Non-pigmented ciliary epithelial cell (primary cell): ENCODE data around the gene RAB28.

Experiments used
- DNase-seq: peaks from one replicate; pipeline ENCODE4 v3.0.0-alpha.2; 2010; ENCODE audit warnings: low read depth

Gene RAB28

DNA sequence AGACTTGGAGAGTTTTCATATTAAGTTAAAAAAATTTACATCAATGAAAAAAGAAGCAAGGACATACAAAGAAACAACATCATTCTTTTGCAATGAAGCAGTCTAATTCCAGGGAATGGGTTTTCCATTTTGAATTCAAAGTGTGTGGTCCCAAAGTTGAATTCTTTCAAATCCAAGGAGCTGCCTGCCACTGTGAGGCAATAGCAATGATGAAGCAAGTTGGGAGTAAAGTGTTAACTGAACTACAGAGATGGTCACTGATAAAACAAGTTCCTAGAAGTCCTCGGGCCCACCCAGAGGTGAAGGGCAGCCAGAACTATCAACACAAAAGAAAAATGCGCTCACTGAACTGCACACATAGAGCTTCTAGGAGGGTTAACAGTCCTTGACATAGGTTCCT, 115.9 kb downstream of the RAB28 start:
- DNase-seq = no peak

- DNase-seq = no peak
Measured at GRCh38 chr4:13367691-13368090, 116.4 kb downstream of the RAB28 start.

GRCh38 chr4:13367244-13367643, 116.9 kb downstream of the RAB28 start:
- no peak for DNase-seq

DNA sequence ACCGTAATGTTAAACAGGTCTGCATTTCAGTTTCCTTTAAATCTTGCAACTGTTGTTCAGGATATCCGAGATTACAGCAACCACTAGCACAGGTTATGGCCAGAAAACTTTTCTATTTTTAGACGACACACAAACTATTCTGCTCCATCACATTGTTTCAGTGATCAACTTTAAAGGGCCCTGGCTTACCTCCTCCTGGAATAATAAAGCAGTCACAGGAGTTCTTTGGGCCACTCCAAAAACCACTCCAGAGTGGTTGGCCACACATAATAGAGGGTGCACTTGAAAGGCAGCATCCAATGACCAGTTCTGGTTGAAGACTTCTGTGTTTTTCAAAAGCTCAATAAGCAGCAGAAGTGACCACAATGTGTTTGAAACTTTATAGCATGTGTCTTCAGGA, 118.9 kb downstream of the RAB28 start:
- no peak for DNase-seq

GRCh38 chr4:13364653-13365052, 119.5 kb downstream of the RAB28 start:
- no peak for DNase-seq

- DNase-seq = no peak
Measured at GRCh38 chr4:13364172-13364571, 120.0 kb downstream of the RAB28 start.

- no peak for DNase-seq
Measured at GRCh38 chr4:13359809-13360208, 124.3 kb downstream of the RAB28 start.

DNA sequence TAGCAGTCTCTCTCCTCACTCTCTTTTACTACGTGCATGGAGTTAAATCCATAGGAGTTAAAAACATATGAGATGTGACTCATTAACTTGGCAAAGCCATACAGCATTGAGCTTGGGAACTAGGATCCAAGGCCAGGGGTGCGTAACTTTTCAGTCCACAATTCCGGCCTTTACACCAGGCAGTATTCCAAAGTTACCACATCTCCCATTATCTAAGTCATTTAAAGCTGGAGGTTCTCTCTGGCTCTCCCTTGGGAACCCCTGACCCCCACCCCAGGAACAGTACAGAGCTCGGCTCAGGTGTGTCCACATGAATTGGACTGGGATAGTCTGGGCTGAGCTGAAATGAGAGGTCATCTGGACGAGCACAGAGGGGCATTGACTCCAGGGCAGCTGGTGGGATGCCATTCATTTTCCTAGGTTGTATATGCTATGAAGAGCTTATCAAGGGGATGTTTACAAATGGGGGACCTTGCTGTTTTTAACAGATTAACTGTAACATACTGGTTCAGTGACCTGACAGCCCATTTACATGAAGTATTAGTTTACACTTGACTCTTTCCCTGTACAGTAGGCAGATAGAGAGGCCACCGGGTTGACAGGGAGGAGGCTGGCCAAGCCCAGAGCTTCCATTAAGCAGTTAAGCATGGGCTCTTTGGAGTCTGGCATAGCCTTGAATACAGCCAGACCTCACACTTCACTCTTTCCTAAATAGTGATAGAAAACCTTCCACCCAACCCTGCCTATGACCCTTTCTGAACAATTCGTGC, 128.8 kb downstream of the RAB28 start:
- DNase-seq = no peak

DNA sequence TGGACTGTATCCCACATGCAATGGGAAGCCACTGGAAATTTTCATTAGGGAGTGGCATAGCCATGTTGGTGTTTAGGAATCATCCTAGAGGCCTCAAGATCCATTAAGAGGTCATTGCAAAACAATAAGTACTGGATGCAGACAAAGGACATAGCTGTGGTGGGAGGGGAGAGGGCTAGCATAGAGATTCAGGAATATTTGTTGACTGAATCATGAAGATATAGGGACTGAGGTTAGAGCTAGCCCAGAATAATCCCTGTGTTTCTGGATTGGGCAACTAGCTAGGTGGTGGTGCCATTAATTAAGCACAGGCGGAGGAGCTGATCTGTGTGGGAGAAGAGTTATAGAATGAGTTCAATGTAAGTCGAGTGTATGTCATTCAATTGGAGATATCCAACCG, 135.0 kb downstream of the RAB28 start:
- no peak for DNase-seq

DNA sequence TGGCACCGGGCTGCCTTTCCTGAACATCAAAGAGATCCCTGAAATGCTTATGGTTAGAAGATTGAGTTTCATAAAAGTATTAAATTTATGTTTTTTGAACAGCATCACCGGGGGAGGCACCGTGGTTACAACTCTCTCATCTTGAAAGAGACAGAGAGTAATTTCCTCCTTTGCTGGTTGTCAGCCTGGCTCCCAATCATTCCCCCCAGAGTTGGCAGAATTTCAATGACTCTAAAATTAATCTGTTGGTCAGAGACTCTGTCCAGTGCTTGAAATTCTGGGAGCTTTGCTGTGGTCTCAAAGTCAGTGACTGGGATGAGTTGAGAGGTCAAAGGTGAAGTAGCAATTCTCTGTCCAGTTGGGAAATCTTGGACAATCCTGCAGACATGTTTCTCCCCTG, 135.9 kb downstream of the RAB28 start:
- DNase-seq = no peak

- no peak for DNase-seq
Measured at GRCh38 chr4:13347517-13348125, 136.5 kb downstream of the RAB28 start.

DNA sequence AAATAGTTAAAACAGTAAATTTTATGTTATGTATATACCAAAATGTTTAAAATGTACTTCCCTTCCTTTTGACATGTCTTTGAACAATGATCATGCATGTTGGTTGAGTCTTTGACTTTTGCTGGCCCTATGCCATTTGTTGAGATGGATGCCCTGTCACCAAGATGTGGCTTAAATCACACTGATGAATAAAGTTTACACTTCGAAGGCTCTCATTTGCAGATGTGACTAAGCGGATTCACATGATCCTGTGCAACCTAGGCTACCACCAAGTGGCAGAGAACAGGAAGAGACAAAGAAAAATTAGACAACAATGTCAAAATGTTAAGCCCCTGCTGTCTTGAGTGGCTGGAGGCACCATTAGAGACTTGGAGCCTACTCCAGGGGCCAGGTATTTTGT, 139.9 kb downstream of the RAB28 start:
- DNase-seq = no peak

DNA sequence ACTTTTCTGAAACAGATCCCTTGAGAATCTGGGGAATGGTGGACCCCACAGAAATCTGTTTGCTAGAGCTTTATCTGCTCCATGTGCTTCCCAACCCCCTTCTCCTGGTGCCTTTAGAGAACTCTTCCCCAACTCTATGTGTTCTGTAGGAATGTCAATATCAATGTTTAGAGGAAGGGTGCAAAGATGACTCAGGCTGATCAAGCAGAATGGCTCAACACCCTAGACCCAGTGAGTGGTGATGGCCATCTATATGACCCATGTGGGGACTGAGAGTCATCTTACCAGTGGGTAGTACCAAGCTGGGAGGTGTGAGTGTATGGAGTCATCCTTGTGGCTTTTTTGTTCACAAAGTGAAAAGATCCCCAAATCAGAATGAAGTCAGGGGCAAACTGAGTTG, 143.5 kb downstream of the RAB28 start:
- DNase-seq = no peak

DNA sequence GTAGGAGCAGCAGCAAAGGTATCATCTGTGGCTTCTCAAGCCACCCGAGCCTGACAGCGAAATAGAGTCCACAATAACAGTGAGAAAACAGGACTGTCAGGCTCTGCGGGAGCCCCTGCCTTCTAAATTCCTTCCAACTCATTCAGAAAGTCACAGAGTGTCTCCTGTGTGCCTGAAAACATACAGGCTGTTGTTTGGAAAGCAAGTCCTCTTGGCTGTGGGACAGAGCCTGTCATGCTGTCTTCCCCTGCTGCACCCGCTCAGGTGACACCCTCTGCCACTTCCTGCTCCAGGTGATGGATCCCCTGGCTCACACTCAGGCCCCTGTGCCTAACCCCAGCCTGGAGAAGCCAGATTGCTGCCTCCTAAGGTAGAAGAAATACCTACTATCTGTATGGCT, 152.3 kb downstream of the RAB28 start:
- no peak for DNase-seq

DNA sequence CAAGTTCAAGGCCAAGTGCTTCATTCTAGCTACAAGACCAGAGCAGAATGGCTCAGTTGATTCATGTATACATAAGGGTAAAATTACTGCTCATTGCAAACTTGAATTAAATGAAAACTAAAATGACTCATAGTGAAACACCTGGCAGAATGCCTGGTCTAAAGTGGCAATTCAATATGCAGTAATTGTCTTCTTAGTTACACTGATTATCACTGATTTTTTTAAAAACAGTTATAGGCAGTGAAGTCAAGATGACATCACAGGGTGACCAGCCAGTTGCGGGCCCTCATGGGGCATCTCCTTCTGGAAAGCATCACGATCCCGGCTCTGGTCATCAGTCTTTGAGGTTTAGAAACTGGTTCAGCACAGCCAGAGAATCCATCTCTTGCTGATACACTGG, 154.2 kb downstream of the RAB28 start:
- no peak for DNase-seq

DNA sequence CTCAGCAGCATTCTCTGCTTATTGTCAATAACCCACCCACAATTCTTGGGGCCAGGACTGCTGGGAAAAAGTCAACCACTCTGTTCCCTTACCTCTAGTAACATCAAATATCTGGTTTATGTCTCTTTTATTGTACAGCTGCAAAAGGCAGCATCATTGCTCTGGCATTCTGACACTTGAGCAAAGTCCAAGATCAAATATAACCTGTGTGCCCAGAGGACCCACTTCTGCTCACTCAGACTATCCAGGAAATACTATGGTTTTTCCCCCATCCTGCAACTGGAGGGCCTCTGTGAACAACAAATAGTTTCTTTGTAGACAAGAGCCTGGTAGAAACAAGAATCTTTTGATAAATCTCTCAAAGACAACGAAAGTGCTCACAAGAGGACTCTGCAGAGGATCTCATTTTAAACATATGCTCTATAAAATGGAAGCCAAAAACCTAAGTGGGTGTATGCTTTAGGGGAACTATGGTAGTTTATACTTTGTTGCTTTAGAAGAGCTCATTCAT, 154.7 kb downstream of the RAB28 start:
- DNase-seq = no peak

DNA sequence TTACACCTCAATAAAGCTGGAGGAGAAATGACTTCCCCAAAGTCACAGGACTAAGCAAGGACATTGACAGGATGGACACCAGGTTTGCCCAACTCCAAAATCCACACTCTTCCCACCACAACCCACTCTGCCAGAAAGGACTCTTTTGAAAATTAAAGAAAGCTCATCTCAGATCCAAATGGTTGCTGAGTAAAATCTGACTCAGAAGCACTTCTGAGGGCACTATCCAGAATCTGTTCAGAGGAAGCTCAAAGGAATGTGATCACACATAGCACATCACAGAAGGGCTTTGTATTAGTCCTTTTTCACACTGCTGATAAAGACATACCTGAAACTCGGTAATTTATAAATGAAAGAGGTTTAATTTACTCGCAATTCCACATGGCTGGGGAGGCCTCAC, 155.5 kb downstream of the RAB28 start:
- no peak for DNase-seq

DNA sequence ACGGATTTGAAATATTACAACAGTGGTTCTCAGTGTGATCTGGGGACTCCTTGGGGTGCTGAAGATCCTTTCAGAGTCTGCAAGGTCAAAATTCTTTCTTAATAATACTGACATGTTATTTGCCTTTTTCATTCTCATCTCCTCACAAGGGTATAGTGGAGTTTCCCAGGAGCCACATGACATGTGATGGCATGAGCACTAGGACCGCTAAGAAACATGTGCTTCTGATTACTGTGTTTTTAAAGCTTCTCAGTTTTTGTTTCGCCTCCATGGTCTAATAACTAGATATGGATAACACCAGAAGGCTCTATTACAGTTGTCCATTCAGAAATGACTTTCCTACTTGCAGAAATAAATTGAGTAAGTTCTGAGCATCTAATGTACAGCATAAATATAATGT, 156.1 kb downstream of the RAB28 start:
- no peak for DNase-seq

DNA sequence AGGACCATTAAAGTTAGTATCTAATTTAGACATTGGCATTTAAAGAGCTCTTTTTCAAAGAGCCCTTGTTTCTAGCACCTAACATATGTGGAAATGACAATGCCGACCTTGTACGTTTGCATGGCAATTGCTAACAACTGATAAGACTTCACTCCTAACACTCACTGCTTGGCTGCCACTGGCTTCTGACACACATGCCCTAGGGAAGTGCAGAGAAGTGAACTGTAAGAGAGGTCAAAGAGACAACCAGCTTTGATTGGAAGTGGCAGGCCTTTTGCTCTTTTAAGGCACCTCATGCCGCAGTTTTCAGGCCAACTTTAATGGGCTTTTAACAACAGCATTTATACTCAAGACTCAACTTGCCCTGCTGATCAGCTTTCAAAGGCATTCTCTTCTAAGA, 158.4 kb downstream of the RAB28 start:
- DNase-seq = no peak

DNA sequence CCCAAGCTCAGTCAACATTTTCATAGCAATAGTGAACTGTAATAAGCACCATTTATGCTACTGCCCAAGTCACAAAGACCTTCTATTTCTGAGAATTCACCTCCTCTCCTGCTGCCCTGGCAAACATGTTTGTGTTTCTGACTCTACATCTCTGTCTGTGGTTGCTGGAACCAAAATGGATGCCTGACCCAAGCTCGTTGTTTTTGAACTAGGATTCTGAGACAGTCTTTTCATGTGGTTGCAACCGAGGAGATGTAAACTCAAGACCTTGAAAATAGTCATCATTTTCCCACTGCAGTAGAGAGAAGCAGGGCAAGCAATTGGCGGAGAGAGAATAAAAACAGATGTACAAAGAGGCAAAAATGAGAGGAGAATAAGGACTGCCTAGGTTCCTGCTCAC, 160.2 kb downstream of the RAB28 start:
- DNase-seq = no peak

- peak; percentile 88 for DNase-seq
Measured at GRCh38 chr4:13322681-13323101, 161.4 kb downstream of the RAB28 start.
